Loucy (cell line): ENCODE measurements around the gene GALNT9.

Experiments
- H2AFZ ChIP-seq: fragments of 200-600 bp; sonication (generic); 2 replicates; pipeline ENCODE4 v1.6.0; 2016; ENCODE audit warnings: antibody characterized with exemption, mild to moderate bottlenecking, low read length, moderate library complexity
- H3F3A ChIP-seq: fragments of 200-600 bp; 2 replicates; pipeline ENCODE4 v1.6.0; 2016; ENCODE audit warnings: antibody characterized with exemption, low read depth, mild to moderate bottlenecking
- H3K27me3 ChIP-seq: fragments of 200-600 bp; sonication (generic); 2 replicates; pipeline ENCODE4 v1.6.1; 2014; ENCODE audit warnings: low read length, mild to moderate bottlenecking; ENCODE audit not compliant: insufficient read depth, poor library complexity, severe bottlenecking
- H3K36me3 ChIP-seq: fragments of 200-600 bp; sonication (generic); 2 replicates; pipeline ENCODE4 v1.6.1; 2016; ENCODE audit warnings: low read length; ENCODE audit not compliant: insufficient read depth
- H3K4me1 ChIP-seq: fragments of 200-600 bp; sonication (generic); 2 replicates; pipeline ENCODE4 v1.5.1; 2014; ENCODE audit warnings: low read length, mild to moderate bottlenecking; ENCODE audit not compliant: insufficient read depth, poor library complexity, severe bottlenecking
- H3K4me2 ChIP-seq: fragments of 200-600 bp; sonication (generic); 2 replicates; pipeline ENCODE4 v1.6.0; 2014; ENCODE audit warnings: antibody characterized with exemption, low read length, low read depth, mild to moderate bottlenecking; ENCODE audit not compliant: poor library complexity, severe bottlenecking
- H3K4me3 ChIP-seq: fragments of 200-600 bp; sonication (generic); 2 replicates; pipeline ENCODE4 v1.5.1; 2014; ENCODE audit warnings: low read length, mild to moderate bottlenecking, mixed read lengths; ENCODE audit not compliant: poor library complexity, severe bottlenecking
- H3K79me2 ChIP-seq: fragments of 200-600 bp; sonication (generic); 2 replicates; pipeline ENCODE4 v1.6.1; 2014; ENCODE audit warnings: low read length; ENCODE audit not compliant: insufficient read depth
- H3K9ac ChIP-seq: fragments of 200-600 bp; sonication (generic); 2 replicates; pipeline ENCODE4 v1.6.0; 2014; ENCODE audit warnings: mild to moderate bottlenecking, low read depth, low read length, moderate library complexity; ENCODE audit not compliant: poor library complexity, severe bottlenecking
- H3K9me2 ChIP-seq: fragments of 200-600 bp; sonication (generic); replicated peaks from 2 replicates; pipeline ENCODE4 v1.6.1; 2016; ENCODE audit warnings: low read depth, low read length, mixed read lengths
- H3K9me3 ChIP-seq: fragments of 200-600 bp; sonication (generic); 2 replicates; pipeline ENCODE4 v1.6.1; 2014; ENCODE audit warnings: mild to moderate bottlenecking, antibody characterized with exemption, low read length, low read depth; ENCODE audit not compliant: insufficient read depth
- H4K20me1 ChIP-seq: fragments of 200-600 bp; sonication (generic); 2 replicates; pipeline ENCODE4 v1.6.0; 2014; ENCODE audit warnings: antibody characterized with exemption, low read length, mild to moderate bottlenecking; ENCODE audit not compliant: insufficient read depth, poor library complexity, severe bottlenecking
- EZH2phosphoT487 ChIP-seq: fragments of 200-600 bp; IDR thresholded peaks from 2 replicates; pipeline ENCODE4 v1.6.1; 2018; ENCODE audit warnings: antibody characterized with exemption, mild to moderate bottlenecking, moderate library complexity, borderline replicate concordance
- TF ChIP-seq, protein P1 (sequence below): fragments of 200-600 bp; sonication (generic); conservative IDR thresholded peaks from 2 replicates; pipeline ENCODE4 v1.5.1; 2014; ENCODE audit warnings: mild to moderate bottlenecking, antibody characterized with exemption, low read length

GALNT9 gene

DNA sequence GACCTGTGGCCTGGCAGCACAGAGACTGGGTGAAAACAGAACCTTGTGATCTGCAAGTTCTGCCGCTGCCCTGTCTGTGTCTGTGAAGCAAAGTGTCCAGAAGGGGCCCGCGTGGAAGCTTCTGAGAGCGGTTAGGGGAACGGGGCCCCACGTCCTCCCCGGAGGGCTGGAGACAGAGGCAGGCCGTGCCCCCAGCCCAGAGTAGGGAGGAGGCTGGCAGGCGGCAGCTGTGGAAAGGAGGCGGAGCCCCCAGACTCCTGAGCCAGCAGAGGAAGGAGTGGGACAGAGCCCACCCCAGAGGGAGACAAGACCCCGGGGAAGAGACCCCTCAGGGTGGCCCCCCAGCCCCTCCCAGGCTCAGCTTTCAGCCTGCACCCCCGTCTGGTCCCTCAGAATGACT, 49.0 kb downstream of the GALNT9 start:
- no peaks in the 10 kb centered on the region for H3K27me3 ChIP-seq
- H3K4me2 ChIP-seq, result no peak overlapping the region
- no peak overlapping the region for H3K9ac ChIP-seq
- no peaks in the 10 kb centered on the region for H3K36me3 ChIP-seq
- no peaks in the 10 kb centered on the region for H3K9me3 ChIP-seq
- no peak overlapping the region for H3K4me3 ChIP-seq
- H2AFZ ChIP-seq, result no peak overlapping the region
- H3F3A ChIP-seq, result no peaks in the 10 kb centered on the region
- no peaks in the 10 kb centered on the region for H4K20me1 ChIP-seq
- peaks cover 19% of the 10 kb centered on the region for H3K4me1 ChIP-seq
- H3K9me2 ChIP-seq, result no peaks in the 10 kb centered on the region
- no peaks in the 10 kb centered on the region for H3K79me2 ChIP-seq
- TF ChIP-seq EZH2phosphoT487, result no peak
- TF ChIP-seq, protein P1, sequence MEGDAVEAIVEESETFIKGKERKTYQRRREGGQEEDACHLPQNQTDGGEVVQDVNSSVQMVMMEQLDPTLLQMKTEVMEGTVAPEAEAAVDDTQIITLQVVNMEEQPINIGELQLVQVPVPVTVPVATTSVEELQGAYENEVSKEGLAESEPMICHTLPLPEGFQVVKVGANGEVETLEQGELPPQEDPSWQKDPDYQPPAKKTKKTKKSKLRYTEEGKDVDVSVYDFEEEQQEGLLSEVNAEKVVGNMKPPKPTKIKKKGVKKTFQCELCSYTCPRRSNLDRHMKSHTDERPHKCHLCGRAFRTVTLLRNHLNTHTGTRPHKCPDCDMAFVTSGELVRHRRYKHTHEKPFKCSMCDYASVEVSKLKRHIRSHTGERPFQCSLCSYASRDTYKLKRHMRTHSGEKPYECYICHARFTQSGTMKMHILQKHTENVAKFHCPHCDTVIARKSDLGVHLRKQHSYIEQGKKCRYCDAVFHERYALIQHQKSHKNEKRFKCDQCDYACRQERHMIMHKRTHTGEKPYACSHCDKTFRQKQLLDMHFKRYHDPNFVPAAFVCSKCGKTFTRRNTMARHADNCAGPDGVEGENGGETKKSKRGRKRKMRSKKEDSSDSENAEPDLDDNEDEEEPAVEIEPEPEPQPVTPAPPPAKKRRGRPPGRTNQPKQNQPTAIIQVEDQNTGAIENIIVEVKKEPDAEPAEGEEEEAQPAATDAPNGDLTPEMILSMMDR, result no peak

DNA sequence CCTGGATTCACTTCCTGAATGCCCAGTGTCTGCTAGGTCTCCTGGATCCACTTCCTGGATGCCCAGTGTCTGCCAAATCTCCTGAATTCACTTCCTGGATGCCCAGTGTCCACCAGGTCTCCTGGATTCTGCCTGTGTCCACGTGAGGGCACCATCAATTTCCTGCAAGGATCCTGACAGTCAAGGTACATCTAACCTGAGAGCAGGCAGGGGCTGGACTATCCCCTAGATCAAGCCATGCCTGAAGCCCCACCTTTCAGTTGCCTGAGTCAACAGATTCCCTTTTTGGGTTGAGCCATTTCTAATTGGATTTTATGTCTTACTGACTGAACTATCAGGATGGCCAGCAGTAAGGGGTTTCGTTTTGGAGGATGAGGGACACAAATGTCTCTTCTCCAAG, 49.5 kb downstream of the GALNT9 start:
- Histone ChIP-seq H3K9me3 (no peaks in the 10 kb centered on the region), H4K20me1 (no peaks in the 10 kb centered on the region), H3K79me2 (no peaks in the 10 kb centered on the region), H3K4me1 (peaks cover 19% of the 10 kb centered on the region), H3K36me3 (no peaks in the 10 kb centered on the region), H3K9me2 (no peaks in the 10 kb centered on the region), H3K27me3 (no peaks in the 10 kb centered on the region), H3K4me2 (no peak overlapping the region), H2AFZ (no peak overlapping the region), H3K9ac (no peak overlapping the region), H3F3A (no peaks in the 10 kb centered on the region), H3K4me3 (no peak overlapping the region)
- TF ChIP-seq, protein P1, result no peak
- TF ChIP-seq EZH2phosphoT487, result no peak

DNA sequence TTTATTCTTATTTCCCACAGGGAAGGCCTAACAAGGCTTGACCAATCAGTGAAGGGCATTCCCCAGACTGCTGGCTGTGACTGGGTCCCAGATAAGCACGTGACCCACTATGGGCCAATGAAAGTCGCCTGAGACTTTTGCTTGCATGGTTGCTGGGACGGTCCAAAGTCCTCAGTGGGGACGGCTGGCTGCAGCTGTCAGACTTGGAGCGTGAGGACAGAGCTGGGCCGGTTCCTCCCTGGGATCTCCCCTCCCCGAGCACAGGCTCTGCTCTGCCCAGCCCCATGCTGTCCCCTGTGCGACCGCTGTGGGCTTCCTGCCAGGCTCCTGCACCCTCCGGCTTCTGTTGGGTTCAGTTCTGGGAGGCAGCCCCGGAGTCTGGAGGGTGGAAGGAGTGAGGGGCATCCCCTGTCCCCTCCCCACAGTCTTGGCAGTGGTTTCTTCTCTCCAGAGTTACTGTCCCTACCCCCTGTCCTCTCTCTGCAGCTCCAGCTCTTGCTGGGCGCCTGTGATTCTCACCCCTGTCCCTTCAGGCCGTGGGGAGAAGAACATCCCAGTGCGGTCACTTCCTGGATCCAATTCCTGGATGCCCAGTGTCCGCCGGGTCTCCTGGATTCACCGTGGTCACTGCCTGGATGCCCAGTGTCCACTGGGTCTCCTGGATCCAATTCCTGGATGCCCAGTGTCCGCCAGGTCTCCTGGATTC, 50.1 kb downstream of the GALNT9 start:
- Histone ChIP-seq H3K27me3 (no peaks in the 10 kb centered on the region), H2AFZ (no peak overlapping the region), H3K4me1 (peaks cover 15% of the 10 kb centered on the region), H3K79me2 (no peaks in the 10 kb centered on the region), H4K20me1 (no peaks in the 10 kb centered on the region), H3K9me2 (no peaks in the 10 kb centered on the region), H3K9ac (no peak overlapping the region), H3K4me3 (no peak overlapping the region), H3K9me3 (no peaks in the 10 kb centered on the region), H3K4me2 (no peak overlapping the region), H3K36me3 (no peaks in the 10 kb centered on the region), H3F3A (no peaks in the 10 kb centered on the region)
- TF ChIP-seq, protein P1, result no peak
- TF ChIP-seq EZH2phosphoT487, result no peak
